IPS-NIHi11 (cell line): ENCODE results near the gene OR10P1.

Experiments
- DNase-seq: peaks from one replicate; pipeline ENCODE4 v3.0.0; 2012; ENCODE audit warnings: mixed read lengths, low spot score

Gene OR10P1

DNA sequence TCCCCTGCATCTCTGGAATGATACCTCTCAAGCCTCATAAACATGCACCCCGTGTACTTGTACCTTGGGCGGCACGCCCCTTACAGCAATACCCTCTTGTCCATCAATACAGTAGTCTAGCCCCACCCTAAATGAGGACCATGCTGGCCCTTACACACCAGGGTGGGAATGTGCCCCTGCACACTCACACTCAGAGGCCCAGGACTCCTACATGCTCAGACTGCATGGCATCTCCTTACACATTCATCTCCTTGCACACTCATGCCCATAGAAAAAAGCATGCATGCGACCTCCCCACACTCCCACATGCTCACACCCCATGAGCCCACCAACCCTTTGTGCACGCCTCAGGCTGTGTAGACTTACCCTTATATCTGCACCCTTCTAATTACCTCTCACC lies 49.0 kb downstream of the OR10P1 start:
- DNase-seq: no peak

DNA sequence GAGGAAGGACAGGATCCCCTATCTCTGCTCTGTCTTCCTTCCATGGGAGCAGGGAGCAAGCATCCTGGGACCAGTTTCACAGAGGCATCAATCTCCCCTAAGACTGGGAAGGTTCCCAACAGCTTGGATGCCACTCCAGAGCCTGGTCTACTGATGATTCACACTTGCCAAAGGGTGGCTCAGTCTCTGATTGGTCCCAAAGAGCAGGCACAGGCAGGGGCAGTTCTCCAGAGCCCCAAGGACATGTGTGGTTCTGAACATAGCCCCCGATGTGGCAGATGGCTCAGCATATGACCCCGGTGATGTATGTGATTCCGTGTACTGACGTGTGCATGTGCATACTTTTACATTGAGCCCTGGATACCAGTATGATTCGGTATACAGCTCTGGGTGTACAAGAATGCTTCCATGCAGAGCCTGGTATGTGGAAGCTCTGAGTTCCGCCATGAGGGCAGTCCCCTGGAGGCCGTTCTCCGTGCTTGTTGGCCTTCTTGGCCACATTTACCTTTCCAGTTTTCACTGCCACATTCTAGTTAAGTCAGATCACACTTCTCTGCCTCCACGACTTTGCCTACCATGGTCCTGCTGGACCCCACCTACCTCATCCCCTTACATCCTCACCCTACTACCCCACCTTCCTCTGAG lies 49.8 kb downstream of the OR10P1 start:
- DNase-seq: no peak
